HL-60 (cell line): ENCODE measurements around the gene TBX4.

Experiments used
- POLR2AphosphoS5 ChIP-seq: IDR thresholded peaks from 2 replicates; pipeline ENCODE4 v1.6.1; 2012; ENCODE audit warnings: low read depth
- SPI1 ChIP-seq: IDR thresholded peaks from 2 replicates; pipeline ENCODE4 v1.6.1; 2012; ENCODE audit warnings: low read depth, mild to moderate bottlenecking, borderline replicate concordance
- TF ChIP-seq, protein P1 (sequence below): IDR thresholded peaks from 2 replicates; pipeline ENCODE4 v1.6.1; 2012; ENCODE audit warnings: low read depth; ENCODE audit not compliant: insufficient replicate concordance
- TF ChIP-seq, protein P2 (sequence below): IDR thresholded peaks from one replicate; pipeline ENCODE4 v1.5.1; 2011; ENCODE audit warnings: low read length, control low read depth, inconsistent platforms; ENCODE audit not compliant: insufficient read depth

DNA sequence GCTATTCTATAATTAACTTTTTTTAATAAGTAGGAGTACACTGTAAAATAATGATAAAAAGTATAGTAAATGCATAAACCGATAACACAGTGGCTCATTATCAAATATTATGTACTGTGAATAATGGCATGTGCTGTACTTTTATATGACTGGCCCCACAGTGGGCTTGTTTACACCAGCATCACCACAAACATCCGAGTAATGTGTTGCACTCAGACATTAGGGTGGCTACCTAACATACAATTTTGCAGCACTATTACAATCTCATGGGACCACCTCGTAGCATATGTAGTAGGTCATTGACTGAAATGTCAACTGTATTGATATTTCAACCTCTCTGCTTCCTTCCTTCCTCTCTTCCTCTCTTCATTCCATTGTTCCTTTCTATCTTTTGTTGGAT is 51.7 kb downstream of the TBX4 start:
- TF ChIP-seq, protein P1, sequence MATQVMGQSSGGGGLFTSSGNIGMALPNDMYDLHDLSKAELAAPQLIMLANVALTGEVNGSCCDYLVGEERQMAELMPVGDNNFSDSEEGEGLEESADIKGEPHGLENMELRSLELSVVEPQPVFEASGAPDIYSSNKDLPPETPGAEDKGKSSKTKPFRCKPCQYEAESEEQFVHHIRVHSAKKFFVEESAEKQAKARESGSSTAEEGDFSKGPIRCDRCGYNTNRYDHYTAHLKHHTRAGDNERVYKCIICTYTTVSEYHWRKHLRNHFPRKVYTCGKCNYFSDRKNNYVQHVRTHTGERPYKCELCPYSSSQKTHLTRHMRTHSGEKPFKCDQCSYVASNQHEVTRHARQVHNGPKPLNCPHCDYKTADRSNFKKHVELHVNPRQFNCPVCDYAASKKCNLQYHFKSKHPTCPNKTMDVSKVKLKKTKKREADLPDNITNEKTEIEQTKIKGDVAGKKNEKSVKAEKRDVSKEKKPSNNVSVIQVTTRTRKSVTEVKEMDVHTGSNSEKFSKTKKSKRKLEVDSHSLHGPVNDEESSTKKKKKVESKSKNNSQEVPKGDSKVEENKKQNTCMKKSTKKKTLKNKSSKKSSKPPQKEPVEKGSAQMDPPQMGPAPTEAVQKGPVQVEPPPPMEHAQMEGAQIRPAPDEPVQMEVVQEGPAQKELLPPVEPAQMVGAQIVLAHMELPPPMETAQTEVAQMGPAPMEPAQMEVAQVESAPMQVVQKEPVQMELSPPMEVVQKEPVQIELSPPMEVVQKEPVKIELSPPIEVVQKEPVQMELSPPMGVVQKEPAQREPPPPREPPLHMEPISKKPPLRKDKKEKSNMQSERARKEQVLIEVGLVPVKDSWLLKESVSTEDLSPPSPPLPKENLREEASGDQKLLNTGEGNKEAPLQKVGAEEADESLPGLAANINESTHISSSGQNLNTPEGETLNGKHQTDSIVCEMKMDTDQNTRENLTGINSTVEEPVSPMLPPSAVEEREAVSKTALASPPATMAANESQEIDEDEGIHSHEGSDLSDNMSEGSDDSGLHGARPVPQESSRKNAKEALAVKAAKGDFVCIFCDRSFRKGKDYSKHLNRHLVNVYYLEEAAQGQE, result no peak
- TF ChIP-seq, protein P2, sequence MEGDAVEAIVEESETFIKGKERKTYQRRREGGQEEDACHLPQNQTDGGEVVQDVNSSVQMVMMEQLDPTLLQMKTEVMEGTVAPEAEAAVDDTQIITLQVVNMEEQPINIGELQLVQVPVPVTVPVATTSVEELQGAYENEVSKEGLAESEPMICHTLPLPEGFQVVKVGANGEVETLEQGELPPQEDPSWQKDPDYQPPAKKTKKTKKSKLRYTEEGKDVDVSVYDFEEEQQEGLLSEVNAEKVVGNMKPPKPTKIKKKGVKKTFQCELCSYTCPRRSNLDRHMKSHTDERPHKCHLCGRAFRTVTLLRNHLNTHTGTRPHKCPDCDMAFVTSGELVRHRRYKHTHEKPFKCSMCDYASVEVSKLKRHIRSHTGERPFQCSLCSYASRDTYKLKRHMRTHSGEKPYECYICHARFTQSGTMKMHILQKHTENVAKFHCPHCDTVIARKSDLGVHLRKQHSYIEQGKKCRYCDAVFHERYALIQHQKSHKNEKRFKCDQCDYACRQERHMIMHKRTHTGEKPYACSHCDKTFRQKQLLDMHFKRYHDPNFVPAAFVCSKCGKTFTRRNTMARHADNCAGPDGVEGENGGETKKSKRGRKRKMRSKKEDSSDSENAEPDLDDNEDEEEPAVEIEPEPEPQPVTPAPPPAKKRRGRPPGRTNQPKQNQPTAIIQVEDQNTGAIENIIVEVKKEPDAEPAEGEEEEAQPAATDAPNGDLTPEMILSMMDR, result no peak
- TF ChIP-seq POLR2AphosphoS5 (no peak), SPI1 (no peak)
